Measurements from ENCODE around the gene TM9SF1. TPM values are rescaled to one million over a fixed set of nuclear protein-coding genes. Genes with fewer than 3 reads are reported as not detected.

Gene TM9SF1
- total RNA-seq, 1 donor from 2014 or later = 84.1 TPM

- DNase-seq (ENCODE audit: low read depth) = no peak
- TF ChIP-seq, protein P1, sequence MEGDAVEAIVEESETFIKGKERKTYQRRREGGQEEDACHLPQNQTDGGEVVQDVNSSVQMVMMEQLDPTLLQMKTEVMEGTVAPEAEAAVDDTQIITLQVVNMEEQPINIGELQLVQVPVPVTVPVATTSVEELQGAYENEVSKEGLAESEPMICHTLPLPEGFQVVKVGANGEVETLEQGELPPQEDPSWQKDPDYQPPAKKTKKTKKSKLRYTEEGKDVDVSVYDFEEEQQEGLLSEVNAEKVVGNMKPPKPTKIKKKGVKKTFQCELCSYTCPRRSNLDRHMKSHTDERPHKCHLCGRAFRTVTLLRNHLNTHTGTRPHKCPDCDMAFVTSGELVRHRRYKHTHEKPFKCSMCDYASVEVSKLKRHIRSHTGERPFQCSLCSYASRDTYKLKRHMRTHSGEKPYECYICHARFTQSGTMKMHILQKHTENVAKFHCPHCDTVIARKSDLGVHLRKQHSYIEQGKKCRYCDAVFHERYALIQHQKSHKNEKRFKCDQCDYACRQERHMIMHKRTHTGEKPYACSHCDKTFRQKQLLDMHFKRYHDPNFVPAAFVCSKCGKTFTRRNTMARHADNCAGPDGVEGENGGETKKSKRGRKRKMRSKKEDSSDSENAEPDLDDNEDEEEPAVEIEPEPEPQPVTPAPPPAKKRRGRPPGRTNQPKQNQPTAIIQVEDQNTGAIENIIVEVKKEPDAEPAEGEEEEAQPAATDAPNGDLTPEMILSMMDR (conservative IDR thresholded peaks at IDR 0.05; ENCODE audit: low read depth, low read length) = no peak
- no peak overlapping the region for H3K4me3 ChIP-seq (ENCODE audit: low read depth, low read length)
These were observed 3.7 kb upstream of the TM9SF1 start for GRCh38 chr14:24198814-24199524.

GRCh38 chr14:24197056-24197450 lies 1.8 kb upstream of the TM9SF1 start:
- TF ChIP-seq, protein P1 (conservative IDR thresholded peaks at IDR 0.05; ENCODE audit: low read depth, low read length) = no peak
- H3K4me3 ChIP-seq (ENCODE audit: low read depth, low read length) = peak overlapping the region; percentile 74
- DNase-seq (ENCODE audit: low read depth) = no peak

GRCh38 chr14:24196071-24197055 lies 1.1 kb upstream of the TM9SF1 start:
- H3K4me3 ChIP-seq (ENCODE audit: low read depth, low read length) = peak overlapping the region; percentile 74
- TF ChIP-seq, protein P1 (conservative IDR thresholded peaks at IDR 0.05; ENCODE audit: low read depth, low read length) = no peak
- no peak for DNase-seq (ENCODE audit: low read depth)

DNA sequence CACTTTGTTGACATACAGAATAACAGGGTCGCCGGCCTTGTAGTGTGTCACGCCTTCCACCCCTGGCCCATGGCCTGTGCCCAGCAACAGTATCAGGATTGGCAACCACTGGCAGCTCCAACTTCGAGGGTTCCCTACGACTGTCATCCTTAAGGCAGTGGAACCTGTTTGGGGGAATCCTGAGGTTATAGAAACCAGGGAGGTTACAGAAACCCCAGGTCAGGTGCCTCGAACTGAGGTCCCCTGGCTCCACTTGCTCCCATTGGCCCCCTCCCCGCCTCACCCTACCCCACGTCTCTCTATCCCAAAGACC lies 412 bp downstream of the TM9SF1 start:
- peak overlapping the region; percentile 74 for H3K4me3 ChIP-seq (ENCODE audit: low read depth, low read length)
- TF ChIP-seq, protein P1 (conservative IDR thresholded peaks at IDR 0.05; ENCODE audit: low read depth, low read length) = no peak
- no peak for DNase-seq (ENCODE audit: low read depth)

DNA sequence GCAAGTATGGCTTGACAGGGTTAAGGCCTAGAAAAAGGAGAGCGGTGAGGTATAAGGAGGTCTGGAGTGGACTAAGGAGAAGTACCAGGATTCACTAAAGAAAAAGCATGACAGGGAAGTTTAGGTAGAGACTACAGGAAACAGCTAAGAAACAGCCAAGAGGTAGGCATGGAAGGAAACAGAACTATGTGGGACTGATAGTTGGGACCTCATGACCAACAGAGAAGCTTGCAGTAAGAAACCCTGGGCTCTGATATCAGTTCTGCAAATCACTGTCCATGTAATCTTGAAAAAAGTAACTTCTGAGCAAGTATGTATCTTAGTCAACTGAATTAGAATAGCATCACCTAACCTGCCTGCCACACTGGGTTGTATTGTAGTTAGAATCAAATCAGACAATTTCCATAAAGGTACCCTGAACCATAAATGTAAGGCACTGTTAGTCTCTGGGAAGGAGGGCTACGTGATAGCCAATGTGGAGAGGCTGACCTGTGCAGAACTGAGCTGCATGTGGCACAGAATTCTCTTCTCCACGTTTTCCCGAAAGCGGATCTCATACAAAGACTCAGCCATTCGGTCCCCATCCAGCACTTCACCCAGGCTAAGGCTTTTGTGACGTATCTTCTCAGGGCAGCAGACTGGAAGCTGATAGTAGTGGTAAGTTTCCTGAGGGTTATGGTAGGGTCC lies 912 bp downstream of the TM9SF1 start:
- H3K4me3 ChIP-seq (ENCODE audit: low read depth, low read length) = peak overlapping the region; percentile 74
- DNase-seq (ENCODE audit: low read depth) = no peak
- TF ChIP-seq, protein P1 (conservative IDR thresholded peaks at IDR 0.05; ENCODE audit: low read depth, low read length) = no peak

GRCh38 chr14:24192933-24193332 lies 2.3 kb downstream of the TM9SF1 start:
- DNase-seq (ENCODE audit: low read depth) = no peak
- TF ChIP-seq, protein P1 (conservative IDR thresholded peaks at IDR 0.05; ENCODE audit: low read depth, low read length) = no peak
- H3K4me3 ChIP-seq (ENCODE audit: low read depth, low read length) = no peak overlapping the region

Measured in epithelial cell of proximal tubule (primary cell).